ENCODE data around the gene PICALM.

PICALM gene

GRCh38 chr11:86079421-86079820 lies 10.5 kb upstream of the PICALM start:
- no peak for DNase-seq

GRCh38 chr11:86073948-86074347 lies 5.1 kb upstream of the PICALM start:
- DNase-seq, result no peak

GRCh38 chr11:86072211-86072610 lies 3.3 kb upstream of the PICALM start:
- no peak for DNase-seq

- DNase-seq, result no peak
These were observed 1.5 kb upstream of the PICALM start for GRCh38 chr11:86070142-86071056.

- no peak for DNase-seq
These were observed 671 bp upstream of the PICALM start for GRCh38 chr11:86069408-86070101.

- DNase-seq, result peak; percentile 32
These were observed 579 bp downstream of the PICALM start for GRCh38 chr11:86068138-86068871.

GRCh38 chr11:86067851-86068137 lies 1.1 kb downstream of the PICALM start:
- DNase-seq, result no peak

- no peak for DNase-seq
These were observed 1.7 kb downstream of the PICALM start for GRCh38 chr11:86067009-86067850.

GRCh38 chr11:86066657-86067008 lies 2.3 kb downstream of the PICALM start:
- DNase-seq, result no peak

- no peak for DNase-seq
These were observed 2.9 kb downstream of the PICALM start for GRCh38 chr11:86066033-86066432.

- DNase-seq, result no peak
These were observed 4.6 kb downstream of the PICALM start for GRCh38 chr11:86064220-86064803.

GRCh38 chr11:86063536-86063935 lies 5.3 kb downstream of the PICALM start:
- DNase-seq, result no peak

GRCh38 chr11:86062719-86063118 lies 6.2 kb downstream of the PICALM start:
- DNase-seq, result no peak

- no peak for DNase-seq
These were observed 7.2 kb downstream of the PICALM start for GRCh38 chr11:86061483-86062205.

- no peak for DNase-seq
These were observed 8.3 kb downstream of the PICALM start for GRCh38 chr11:86060544-86060943.

GRCh38 chr11:86058360-86058759 lies 10.5 kb downstream of the PICALM start:
- no peak for DNase-seq

- DNase-seq, result no peak
These were observed 12.5 kb downstream of the PICALM start for GRCh38 chr11:86056351-86056854.

- DNase-seq, result no peak
These were observed 15.9 kb downstream of the PICALM start for GRCh38 chr11:86052693-86053641.

GRCh38 chr11:86050196-86050709 lies 18.6 kb downstream of the PICALM start:
- no peak for DNase-seq

Data from NCI-H345 (cell line).